ENCODE results near the gene HDAC7. TPM values are rescaled to one million over a fixed set of nuclear protein-coding genes. Genes with fewer than 3 reads are reported as not detected.

HDAC7 gene
- total and polyA plus RNA-seq, 2 of the 13 experiments (the other 11 are each of a cell fraction or from before 2014, with no cell fraction given), result 4.6 to 10.8 TPM

DNA sequence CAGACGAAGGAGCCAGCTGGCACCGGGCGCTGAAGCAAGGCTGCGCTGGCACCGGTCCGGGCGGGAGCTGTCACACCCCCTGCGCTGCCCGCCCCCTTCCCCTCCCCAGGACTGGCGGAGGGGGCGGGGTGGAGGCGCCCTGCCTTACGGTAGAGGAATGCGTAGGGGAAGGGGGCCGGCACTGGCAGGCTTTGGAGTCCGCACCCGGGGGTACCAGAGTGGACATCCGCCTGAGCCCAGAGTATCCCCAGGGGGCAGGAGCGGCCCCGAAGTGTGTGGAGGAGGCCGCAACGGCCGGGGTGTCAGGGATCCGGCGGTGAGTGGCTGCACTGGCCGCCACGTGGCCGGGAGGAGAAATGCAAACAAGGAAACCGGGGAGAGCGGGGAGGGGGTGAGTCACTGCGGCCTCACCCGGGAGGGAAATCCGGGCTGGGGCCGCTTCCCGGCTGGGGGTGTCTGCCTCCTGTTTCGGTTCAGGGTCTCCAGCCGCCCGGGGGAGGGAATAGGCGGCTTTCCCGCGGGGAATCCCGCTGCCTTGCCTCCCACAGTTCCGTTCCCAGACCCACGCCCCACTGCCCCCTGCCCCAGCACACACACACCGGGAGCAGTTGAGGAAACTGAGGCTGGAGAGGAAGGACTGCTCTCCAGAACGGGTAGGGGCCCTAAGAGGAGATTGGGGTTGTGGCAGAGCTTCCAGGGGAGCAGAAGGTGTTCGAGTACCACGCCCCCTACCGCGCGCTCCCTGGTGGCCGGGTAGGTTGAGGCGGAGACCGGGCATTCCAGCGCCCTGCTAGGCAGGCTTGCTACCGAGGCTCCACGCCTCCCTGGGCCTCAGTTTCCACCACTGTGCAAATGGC is 60.6 kb downstream of the HDAC7 start, which contains the start of gene RAPGEF3 (continued):
- TF ChIP-seq, protein P1, sequence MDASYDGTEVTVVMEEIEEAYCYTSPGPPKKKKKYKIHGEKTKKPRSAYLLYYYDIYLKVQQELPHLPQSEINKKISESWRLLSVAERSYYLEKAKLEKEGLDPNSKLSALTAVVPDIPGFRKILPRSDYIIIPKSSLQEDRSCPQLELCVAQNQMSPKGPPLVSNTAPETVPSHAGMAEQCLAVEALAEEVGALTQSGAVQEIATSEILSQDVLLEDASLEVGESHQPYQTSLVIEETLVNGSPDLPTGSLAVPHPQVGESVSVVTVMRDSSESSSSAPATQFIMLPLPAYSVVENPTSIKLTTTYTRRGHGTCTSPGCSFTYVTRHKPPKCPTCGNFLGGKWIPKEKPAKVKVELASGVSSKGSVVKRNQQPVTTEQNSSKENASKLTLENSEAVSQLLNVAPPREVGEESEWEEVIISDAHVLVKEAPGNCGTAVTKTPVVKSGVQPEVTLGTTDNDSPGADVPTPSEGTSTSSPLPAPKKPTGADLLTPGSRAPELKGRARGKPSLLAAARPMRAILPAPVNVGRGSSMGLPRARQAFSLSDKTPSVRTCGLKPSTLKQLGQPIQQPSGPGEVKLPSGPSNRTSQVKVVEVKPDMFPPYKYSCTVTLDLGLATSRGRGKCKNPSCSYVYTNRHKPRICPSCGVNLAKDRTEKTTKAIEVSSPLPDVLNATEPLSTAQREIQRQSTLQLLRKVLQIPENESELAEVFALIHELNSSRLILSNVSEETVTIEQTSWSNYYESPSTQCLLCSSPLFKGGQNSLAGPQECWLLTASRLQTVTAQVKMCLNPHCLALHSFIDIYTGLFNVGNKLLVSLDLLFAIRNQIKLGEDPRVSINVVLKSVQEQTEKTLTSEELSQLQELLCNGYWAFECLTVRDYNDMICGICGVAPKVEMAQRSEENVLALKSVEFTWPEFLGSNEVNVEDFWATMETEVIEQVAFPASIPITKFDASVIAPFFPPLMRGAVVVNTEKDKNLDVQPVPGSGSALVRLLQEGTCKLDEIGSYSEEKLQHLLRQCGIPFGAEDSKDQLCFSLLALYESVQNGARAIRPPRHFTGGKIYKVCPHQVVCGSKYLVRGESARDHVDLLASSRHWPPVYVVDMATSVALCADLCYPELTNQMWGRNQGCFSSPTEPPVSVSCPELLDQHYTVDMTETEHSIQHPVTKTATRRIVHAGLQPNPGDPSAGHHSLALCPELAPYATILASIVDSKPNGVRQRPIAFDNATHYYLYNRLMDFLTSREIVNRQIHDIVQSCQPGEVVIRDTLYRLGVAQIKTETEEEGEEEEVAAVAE (CRISPR knock-in tag; IDR thresholded peaks at IDR 0.05; ENCODE audit: borderline replicate concordance), result no peak
- TF ChIP-seq ZNF335 (CRISPR knock-in tag; IDR thresholded peaks at IDR 0.05), result no peak
- TF ChIP-seq, protein P2, sequence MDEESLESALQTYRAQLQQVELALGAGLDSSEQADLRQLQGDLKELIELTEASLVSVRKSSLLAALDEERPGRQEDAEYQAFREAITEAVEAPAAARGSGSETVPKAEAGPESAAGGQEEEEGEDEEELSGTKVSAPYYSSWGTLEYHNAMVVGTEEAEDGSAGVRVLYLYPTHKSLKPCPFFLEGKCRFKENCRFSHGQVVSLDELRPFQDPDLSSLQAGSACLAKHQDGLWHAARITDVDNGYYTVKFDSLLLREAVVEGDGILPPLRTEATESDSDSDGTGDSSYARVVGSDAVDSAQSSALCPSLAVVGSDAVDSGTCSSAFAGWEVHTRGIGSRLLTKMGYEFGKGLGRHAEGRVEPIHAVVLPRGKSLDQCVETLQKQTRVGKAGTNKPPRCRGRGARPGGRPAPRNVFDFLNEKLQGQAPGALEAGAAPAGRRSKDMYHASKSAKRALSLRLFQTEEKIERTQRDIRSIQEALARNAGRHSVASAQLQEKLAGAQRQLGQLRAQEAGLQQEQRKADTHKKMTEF (CRISPR knock-in tag; IDR thresholded peaks at IDR 0.05), result peak; percentile 13; the same call in 1 of the 2 replicates
- no peak for TF ChIP-seq GPN1 (CRISPR knock-in tag; IDR thresholded peaks at IDR 0.05; ENCODE audit: borderline replicate concordance)
- TF ChIP-seq ZNF12 (CRISPR knock-in tag; IDR thresholded peaks at IDR 0.05), result peak; percentile 20; the same call in 1 of the 2 replicates
- TF ChIP-seq ZNF788 (CRISPR knock-in tag; IDR thresholded peaks at IDR 0.05; ENCODE audit: borderline replicate concordance), result 0 out of 2 replicates have a peak, but pooled peaks have one; percentile 45
- TF ChIP-seq FOXK2 (IDR thresholded peaks at IDR 0.05), result peak; percentile 14; the same call in 1 of the 2 replicates
- no peak for TF ChIP-seq BRCA1 (CRISPR knock-in tag; IDR thresholded peaks at IDR 0.05)
- no peak for TF ChIP-seq ZBTB8A (CRISPR knock-in tag; IDR thresholded peaks at IDR 0.05; ENCODE audit: borderline replicate concordance, low read depth)
- no peak for TF ChIP-seq CC2D1A (CRISPR knock-in tag; IDR thresholded peaks at IDR 0.05)
- no peak for TF ChIP-seq MED8 (CRISPR knock-in tag; IDR thresholded peaks at IDR 0.05; ENCODE audit: insufficient replicate concordance)
- TF ChIP-seq, protein P3, sequence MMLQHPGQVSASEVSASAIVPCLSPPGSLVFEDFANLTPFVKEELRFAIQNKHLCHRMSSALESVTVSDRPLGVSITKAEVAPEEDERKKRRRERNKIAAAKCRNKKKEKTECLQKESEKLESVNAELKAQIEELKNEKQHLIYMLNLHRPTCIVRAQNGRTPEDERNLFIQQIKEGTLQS (CRISPR knock-in tag; IDR thresholded peaks at IDR 0.05), result 0 out of 2 replicates have a peak, but pooled peaks have one; percentile 17
- TF ChIP-seq, protein P4, sequence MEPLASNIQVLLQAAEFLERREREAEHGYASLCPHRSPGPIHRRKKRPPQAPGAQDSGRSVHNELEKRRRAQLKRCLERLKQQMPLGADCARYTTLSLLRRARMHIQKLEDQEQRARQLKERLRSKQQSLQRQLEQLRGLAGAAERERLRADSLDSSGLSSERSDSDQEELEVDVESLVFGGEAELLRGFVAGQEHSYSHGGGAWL (CRISPR knock-in tag; IDR thresholded peaks at IDR 0.05), result no peak
- TF ChIP-seq, protein P5, sequence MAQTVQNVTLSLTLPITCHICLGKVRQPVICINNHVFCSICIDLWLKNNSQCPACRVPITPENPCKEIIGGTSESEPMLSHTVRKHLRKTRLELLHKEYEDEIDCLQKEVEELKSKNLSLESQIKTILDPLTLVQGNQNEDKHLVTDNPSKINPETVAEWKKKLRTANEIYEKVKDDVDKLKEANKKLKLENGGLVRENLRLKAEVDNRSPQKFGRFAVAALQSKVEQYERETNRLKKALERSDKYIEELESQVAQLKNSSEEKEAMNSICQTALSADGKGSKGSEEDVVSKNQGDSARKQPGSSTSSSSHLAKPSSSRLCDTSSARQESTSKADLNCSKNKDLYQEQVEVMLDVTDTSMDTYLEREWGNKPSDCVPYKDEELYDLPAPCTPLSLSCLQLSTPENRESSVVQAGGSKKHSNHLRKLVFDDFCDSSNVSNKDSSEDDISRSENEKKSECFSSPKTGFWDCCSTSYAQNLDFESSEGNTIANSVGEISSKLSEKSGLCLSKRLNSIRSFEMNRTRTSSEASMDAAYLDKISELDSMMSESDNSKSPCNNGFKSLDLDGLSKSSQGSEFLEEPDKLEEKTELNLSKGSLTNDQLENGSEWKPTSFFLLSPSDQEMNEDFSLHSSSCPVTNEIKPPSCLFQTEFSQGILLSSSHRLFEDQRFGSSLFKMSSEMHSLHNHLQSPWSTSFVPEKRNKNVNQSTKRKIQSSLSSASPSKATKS (CRISPR knock-in tag; IDR thresholded peaks at IDR 0.05), result no peak
- no peak for TF ChIP-seq ZNF530 (CRISPR knock-in tag; IDR thresholded peaks at IDR 0.05; ENCODE audit: low read depth)

Measured in HepG2 (cell line).